Measurements from ENCODE around the gene YIPF2.

YIPF2 gene

DNA sequence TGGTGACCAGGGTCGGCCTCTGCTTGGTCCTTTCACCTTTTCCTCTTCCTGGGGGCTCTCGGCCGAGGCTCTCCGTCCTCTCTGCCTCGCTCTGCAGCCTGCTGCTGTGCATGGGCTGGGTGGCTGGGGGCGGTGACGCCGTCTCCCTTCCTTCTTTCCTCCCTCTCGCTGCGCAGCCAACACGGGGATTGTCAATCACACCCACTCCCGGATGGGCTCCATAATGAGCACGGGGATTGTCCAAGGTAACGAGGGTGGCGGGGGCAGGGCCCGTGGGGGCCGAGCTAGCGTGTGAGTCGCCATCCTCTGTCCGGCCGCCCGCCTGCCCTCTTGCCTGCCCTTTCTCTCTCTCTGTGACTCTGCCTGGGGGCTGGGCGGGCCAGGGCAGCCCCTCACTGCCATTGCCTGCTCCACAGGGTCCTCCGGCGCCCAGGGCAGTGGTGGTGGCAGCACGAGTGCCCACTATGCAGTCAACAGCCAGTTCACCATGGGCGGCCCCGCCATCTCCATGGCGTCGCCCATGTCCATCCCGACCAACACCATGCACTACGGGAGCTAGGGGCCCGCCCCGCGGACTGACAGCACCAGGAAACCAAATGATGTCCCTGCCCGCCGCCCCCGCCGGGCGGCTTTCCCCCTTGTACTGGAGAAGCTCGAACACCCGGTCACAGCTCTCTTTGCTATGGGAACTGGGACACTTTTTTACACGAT is 7.1 kb downstream of the YIPF2 start:
- Mint-ChIP-seq H3K27me3 (ENCODE audit: low read depth) (no peaks in the 10 kb centered on the region), H3K36me3 (ENCODE audit: low read depth) (peaks cover 28% of the 10 kb centered on the region), H3K4me1 (no peaks in the 10 kb centered on the region), H3K27ac (no peak overlapping the region), H3K9me3 (no peaks in the 10 kb centered on the region), H3K4me3 (no peak overlapping the region)
- no peak for TF ChIP-seq CTCF (IDR thresholded peaks at IDR 0.05; ENCODE audit: unreplicated experiment in 3 of 3)

DNA sequence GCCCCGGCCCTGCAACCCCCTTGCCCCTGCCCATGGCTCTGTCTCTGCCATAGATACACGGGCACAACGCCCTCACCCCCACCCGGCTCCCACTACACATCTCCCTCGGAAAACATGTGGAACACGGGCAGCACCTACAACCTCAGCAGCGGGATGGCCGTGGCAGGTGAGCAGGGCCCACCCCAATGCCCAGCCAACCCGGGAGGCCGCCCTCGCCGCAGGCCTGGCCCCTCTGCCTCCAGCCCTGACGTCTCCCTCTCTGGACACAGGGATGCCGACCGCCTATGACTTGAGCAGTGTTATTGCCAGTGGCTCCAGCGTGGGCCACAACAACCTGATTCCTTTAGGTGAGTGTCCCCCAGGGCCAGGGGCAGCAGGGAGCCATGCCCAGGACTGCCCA is 7.7 kb downstream of the YIPF2 start:
- Mint-ChIP-seq H3K27me3 (ENCODE audit: low read depth) (no peaks in the 10 kb centered on the region), H3K36me3 (ENCODE audit: low read depth) (peaks cover 28% of the 10 kb centered on the region), H3K4me1 (no peaks in the 10 kb centered on the region), H3K4me3 (no peak overlapping the region), H3K27ac (no peak overlapping the region), H3K9me3 (no peaks in the 10 kb centered on the region)
- TF ChIP-seq CTCF (IDR thresholded peaks at IDR 0.05; ENCODE audit: unreplicated experiment in 3 of 3) = no peak

- no peak overlapping the region for H3K27ac Mint-ChIP-seq
Observed at GRCh38 chr19:10920288-10920655, 8.2 kb downstream of the YIPF2 start.

GRCh38 chr19:10919352-10920287 is 8.8 kb downstream of the YIPF2 start:
- peaks cover 27% of the 10 kb centered on the region for H3K36me3 Mint-ChIP-seq (ENCODE audit: low read depth)
- H3K27ac Mint-ChIP-seq = no peak overlapping the region
- no peaks in the 10 kb centered on the region for H3K27me3 Mint-ChIP-seq (ENCODE audit: low read depth)
- no peak overlapping the region for H3K4me3 Mint-ChIP-seq
- H3K9me3 Mint-ChIP-seq = no peaks in the 10 kb centered on the region
- H3K4me1 Mint-ChIP-seq = no peaks in the 10 kb centered on the region
- TF ChIP-seq CTCF (IDR thresholded peaks at IDR 0.05; ENCODE audit: unreplicated experiment in 3 of 3) = no peak

More at GRCh38 chr19:10920288-10920655, 8.2 kb downstream of the YIPF2 start:
- Mint-ChIP-seq H3K4me3 (no peak overlapping the region), H3K36me3 (ENCODE audit: low read depth) (peaks cover 28% of the 10 kb centered on the region), H3K9me3 (no peaks in the 10 kb centered on the region), H3K4me1 (no peaks in the 10 kb centered on the region), H3K27me3 (ENCODE audit: low read depth) (no peaks in the 10 kb centered on the region)
- TF ChIP-seq CTCF (IDR thresholded peaks at IDR 0.05; ENCODE audit: unreplicated experiment in 3 of 3) = no peak

GRCh38 chr19:10918359-10918758 is 10.1 kb downstream of the YIPF2 start:
- Mint-ChIP-seq H3K27ac (no peak overlapping the region), H3K27me3 (ENCODE audit: low read depth) (no peaks in the 10 kb centered on the region), H3K4me1 (no peaks in the 10 kb centered on the region), H3K9me3 (no peaks in the 10 kb centered on the region), H3K4me3 (no peak overlapping the region), H3K36me3 (ENCODE audit: low read depth) (peaks cover 22% of the 10 kb centered on the region)
- TF ChIP-seq CTCF (IDR thresholded peaks at IDR 0.05; ENCODE audit: unreplicated experiment in 3 of 3) = no peak

Data from nephron (organoid).